ENCODE results near the gene SNX13.

- TF ChIP-seq GATA2 (IDR thresholded peaks at IDR 0.05; ENCODE audit: low read depth, low read length) (no peak), GATA3 (IDR thresholded peaks at IDR 0.05; ENCODE audit: low read depth, low read length) (no peak)
These were observed 126.2 kb downstream of the SNX13 start for GRCh38 chr7:17814058-17814457.
